Measurements from ENCODE around the gene BMP7.
A peak's percentile ranks its signal among the peaks of the same experiment; 100 is the strongest.

Gene BMP7

GRCh38 chr20:57289391-57290177, 23.1 kb upstream of the BMP7 start:
- TF ChIP-seq CTCF (conservative IDR thresholded peaks at IDR 0.05; ENCODE audit: control insufficient read depth, insufficient read depth, low read depth, low read length): no peak
- no peak overlapping the region for H3K4me3 ChIP-seq (ENCODE audit: control insufficient read depth, low read depth, low read length)
- no peak for DNase-seq (ENCODE audit: low read depth)

- DNase-seq (ENCODE audit: low read depth): peak; percentile 4
- no peak overlapping the region for H3K4me3 ChIP-seq (ENCODE audit: control insufficient read depth, low read depth, low read length)
- TF ChIP-seq CTCF (conservative IDR thresholded peaks at IDR 0.05; ENCODE audit: control insufficient read depth, insufficient read depth, low read depth, low read length): no peak
Observed at GRCh38 chr20:57288651-57289277, 22.3 kb upstream of the BMP7 start.

GRCh38 chr20:57287901-57288300, 21.5 kb upstream of the BMP7 start:
- no peak overlapping the region for H3K4me3 ChIP-seq (ENCODE audit: control insufficient read depth, low read depth, low read length)
- no peak for TF ChIP-seq CTCF (conservative IDR thresholded peaks at IDR 0.05; ENCODE audit: control insufficient read depth, insufficient read depth, low read depth, low read length)
- DNase-seq (ENCODE audit: low read depth): no peak

- TF ChIP-seq CTCF (conservative IDR thresholded peaks at IDR 0.05; ENCODE audit: control insufficient read depth, insufficient read depth, low read depth, low read length): no peak
- no peak overlapping the region for H3K4me3 ChIP-seq (ENCODE audit: control insufficient read depth, low read depth, low read length)
- DNase-seq (ENCODE audit: low read depth): no peak
Observed at GRCh38 chr20:57287007-57287880, 20.8 kb upstream of the BMP7 start.

GRCh38 chr20:57283860-57284259, 17.4 kb upstream of the BMP7 start:
- DNase-seq (ENCODE audit: low read depth): no peak
- no peak overlapping the region for H3K4me3 ChIP-seq (ENCODE audit: control insufficient read depth, low read depth, low read length)
- no peak for TF ChIP-seq CTCF (conservative IDR thresholded peaks at IDR 0.05; ENCODE audit: control insufficient read depth, insufficient read depth, low read depth, low read length)

- H3K4me3 ChIP-seq (ENCODE audit: control insufficient read depth, low read depth, low read length): no peak overlapping the region
- DNase-seq (ENCODE audit: low read depth): no peak
- no peak for TF ChIP-seq CTCF (conservative IDR thresholded peaks at IDR 0.05; ENCODE audit: control insufficient read depth, insufficient read depth, low read depth, low read length)
Observed at GRCh38 chr20:57282670-57283361, 16.4 kb upstream of the BMP7 start.
